NCI-H524 treated with DMSO at 0.1 percent for 48 hours (cell line): ENCODE data around the gene TTC27.
A peak's percentile ranks its signal among the peaks of the same experiment; 100 is the strongest.

ENCODE experiments used
- DNase-seq: peaks from one replicate; lab custom pipeline; 2025; lab: John Stamatoyannopoulos, UW

The TTC27 gene

GRCh38 chr2:32668254-32668653, 40.4 kb downstream of the TTC27 start:
- no peak for DNase-seq

- DNase-seq: no peak
Observed at GRCh38 chr2:32671885-32672533, 44.2 kb downstream of the TTC27 start.

DNA sequence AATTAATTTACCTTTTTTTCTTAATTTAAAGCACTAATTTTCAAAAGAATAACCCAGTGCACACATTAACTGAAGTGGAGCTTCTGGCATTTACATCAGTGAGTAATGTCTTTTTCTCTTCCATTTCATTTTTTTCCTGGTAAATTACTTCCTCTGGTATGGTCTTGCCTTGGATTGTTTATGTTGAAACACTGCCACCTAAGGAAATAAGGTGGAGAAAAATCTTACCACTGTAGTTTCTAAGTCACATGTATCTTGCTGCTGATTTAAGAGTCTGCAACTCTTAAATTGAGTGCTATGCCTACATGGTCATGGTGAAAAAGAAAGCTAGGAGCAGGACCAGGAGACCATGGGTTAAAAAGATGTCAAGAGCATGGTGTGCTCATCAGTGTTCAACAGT, 51.0 kb downstream of the TTC27 start:
- no peak for DNase-seq

GRCh38 chr2:32680942-32681341, 53.1 kb downstream of the TTC27 start:
- no peak for DNase-seq

- DNase-seq: no peak
Observed at GRCh38 chr2:32683520-32684086, 55.8 kb downstream of the TTC27 start.

GRCh38 chr2:32688541-32688940, 60.7 kb downstream of the TTC27 start:
- DNase-seq: no peak

DNA sequence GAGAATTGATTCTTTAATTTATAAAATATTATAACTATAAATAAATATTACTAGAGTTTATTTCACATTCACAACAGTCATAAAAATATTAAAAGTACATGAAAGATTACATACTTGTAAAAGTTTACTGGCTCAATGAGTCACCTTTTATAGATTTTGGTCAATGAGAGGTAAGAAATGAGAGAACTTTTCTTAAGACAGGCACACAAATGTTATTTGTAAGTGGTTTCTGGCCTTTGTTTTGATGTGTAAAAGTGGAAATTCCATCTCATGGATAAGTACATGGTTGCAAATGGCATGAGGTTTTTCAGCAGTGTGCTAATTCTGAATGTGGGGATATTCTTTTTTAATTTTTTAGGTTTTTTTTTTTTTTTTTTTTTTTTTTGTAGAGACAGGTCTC, 63.8 kb downstream of the TTC27 start:
- no peak for DNase-seq

- no peak for DNase-seq
Observed at GRCh38 chr2:32696439-32696838, 68.6 kb downstream of the TTC27 start.

- no peak for DNase-seq
Observed at GRCh38 chr2:32697156-32697555, 69.3 kb downstream of the TTC27 start.

DNA sequence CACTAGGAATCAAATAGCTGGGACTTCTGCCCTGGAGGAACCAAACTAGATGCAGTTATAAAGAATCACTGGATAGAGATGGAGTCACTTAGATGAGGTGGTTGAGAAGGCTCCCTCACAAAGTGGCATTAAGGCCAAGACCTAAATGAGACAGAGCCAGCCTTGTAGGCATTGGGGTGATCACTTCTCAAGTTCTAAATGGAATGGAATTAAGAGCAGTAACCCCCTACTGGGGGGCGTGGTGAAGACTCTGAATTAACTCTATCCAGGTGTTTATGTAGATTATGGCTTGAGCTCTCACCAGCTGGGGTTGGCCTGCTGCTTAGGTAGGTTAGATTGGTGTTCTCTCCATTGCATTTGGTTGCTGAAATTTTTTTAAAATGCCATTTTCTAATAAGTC, 71.3 kb downstream of the TTC27 start:
- DNase-seq: no peak

- no peak for DNase-seq
Observed at GRCh38 chr2:32701806-32702205, 74.0 kb downstream of the TTC27 start.

DNA sequence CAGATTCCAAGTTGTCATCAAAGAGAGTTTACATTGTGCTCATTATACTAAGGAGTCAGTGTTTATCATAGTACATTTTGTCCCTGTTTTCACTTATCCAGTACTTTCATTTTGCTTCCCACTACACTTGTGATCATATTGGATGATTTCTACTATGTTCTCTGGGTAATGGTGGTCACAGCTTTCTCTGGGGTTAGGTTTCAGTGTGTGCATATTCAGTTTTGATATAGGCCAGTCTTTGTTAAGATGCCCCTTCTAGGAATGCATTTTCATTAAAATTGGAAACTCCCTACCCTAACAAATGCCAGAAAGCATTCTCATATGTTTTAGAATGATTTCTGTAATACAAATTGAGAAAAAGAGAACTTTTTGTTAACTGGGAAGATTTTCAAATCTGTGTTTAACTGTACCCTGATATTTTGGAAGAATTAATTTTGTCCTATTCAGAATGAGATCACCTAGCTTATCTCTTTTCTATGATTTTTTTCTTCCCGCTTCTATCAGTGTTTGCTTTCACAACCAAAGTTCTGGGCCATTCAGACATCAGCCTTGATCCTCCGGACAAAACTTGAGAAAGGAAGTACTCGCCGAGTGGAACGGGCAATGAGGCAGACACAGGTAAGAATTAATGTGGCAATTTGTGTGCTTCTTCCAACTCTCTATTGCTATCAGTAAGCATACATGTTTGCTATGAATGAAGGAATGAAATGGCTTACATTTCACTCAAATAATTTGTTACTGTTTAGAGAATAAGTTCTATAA, 74.6 kb downstream of the TTC27 start:
- no peak for DNase-seq

- DNase-seq: no peak
Observed at GRCh38 chr2:32706815-32707579, 79.1 kb downstream of the TTC27 start.

GRCh38 chr2:32711219-32711618, 83.4 kb downstream of the TTC27 start:
- DNase-seq: no peak

GRCh38 chr2:32711908-32712501, 84.2 kb downstream of the TTC27 start:
- DNase-seq: no peak

DNA sequence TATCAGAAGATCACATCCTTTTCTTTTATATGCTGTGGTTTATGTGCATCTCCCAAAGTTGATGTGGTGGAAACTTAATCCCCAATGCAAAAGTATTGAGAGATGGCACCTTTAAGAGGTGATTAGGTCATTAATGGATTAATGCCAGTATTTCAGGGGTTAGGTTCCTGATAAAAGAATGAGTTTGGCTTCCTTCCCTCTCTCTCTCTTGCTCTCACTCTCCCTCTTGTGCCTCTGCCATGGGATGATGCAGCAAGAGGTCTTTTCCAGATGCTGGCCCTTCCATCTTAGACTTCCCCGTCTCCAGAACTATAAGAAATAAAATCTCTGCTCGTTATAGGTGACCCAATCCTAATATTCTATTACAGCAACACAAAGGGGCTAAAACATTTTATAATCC, 85.0 kb downstream of the TTC27 start:
- DNase-seq: no peak

DNA sequence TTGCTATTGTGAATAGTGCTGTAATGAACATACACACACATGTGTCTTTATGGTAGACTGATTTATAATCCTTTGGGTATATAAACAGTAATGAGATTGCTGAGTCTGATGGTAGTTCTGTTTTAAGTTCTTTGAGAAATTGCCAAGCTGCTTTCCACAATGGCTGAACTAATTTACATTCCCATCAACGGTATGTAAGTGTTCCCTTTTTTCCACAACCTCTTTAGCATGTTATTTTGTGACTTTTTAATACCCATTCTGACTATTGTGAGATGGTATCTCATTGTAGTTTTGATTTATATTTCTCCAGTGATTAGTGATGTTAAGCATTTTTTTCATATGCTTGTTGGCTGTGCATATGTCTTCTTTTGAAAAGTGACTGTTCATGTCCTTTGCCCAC, 86.7 kb downstream of the TTC27 start:
- no peak for DNase-seq

GRCh38 chr2:32715391-32715841, 87.6 kb downstream of the TTC27 start:
- peak; percentile 37 for DNase-seq

DNA sequence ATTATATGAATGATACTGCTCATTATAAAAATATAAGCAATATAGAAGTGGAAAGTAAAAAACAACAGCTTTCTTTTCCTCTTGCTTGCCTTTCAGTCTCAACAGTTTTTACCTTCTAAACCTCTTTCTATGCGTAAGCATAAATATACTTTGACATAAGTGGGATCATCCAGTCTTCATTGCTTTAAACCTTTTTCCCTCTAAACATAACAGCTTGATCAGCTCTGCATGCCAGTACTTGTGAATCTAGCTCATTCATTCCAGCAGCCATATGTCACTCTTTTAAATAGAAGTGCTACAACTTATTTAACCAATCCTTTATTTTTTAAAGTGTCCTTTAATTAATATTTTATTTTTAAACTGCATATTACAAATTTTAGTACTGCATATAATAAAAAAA, 88.1 kb downstream of the TTC27 start:
- no peak for DNase-seq

- DNase-seq: no peak
Observed at GRCh38 chr2:32716598-32716997, 88.7 kb downstream of the TTC27 start.

- DNase-seq: no peak
Observed at GRCh38 chr2:32718752-32719151, 90.9 kb downstream of the TTC27 start.

DNA sequence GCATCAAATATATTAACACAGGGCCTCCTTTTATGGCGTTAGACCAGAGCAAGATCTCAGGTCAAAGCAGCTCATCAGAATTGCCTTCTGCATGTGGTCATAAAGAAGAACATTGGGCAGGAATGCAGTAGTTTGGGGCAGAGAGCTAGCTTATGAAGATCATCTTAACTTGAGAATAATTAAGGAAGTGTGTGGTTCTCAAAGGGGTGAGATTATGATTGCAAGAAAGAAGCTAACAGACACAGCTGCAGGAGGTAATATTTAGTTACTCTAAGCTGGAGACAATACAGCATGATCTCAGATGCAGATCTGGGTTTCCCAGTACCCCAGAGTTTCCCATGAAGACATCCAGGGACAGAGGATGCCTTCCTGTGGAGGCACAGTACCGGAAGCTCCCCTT, 91.6 kb downstream of the TTC27 start:
- DNase-seq: no peak
